Measurements from ENCODE around the gene XYLT1. TPM values are rescaled to one million over a fixed set of nuclear protein-coding genes. Genes with fewer than 3 reads are reported as not detected.

XYLT1 gene
- total RNA-seq, 1 experiment from 2014 or later, result not detected

GRCh38 chr16:17368951-17369350 lies 101.8 kb downstream of the XYLT1 start:
- Histone ChIP-seq H3K4me2 (ENCODE audit: low read length) (no peak overlapping the region), H3K79me2 (ENCODE audit: low read length) (no peaks in the 10 kb centered on the region), H3K27me3 (ENCODE audit: low read length) (no peaks in the 10 kb centered on the region), H2AFZ (ENCODE audit: low read length) (no peak overlapping the region), H3K9me2 (replicated peaks; ENCODE audit: low read length) (no peaks in the 10 kb centered on the region), H3K9ac (ENCODE audit: low read length) (no peak overlapping the region), H3K4me1 (ENCODE audit: insufficient read depth, low read length) (no peaks in the 10 kb centered on the region), H3K27ac (ENCODE audit: low read length) (no peak overlapping the region), H4K20me1 (ENCODE audit: low read length) (no peaks in the 10 kb centered on the region), H3K4me3 (ENCODE audit: low read length) (no peak overlapping the region), H3K36me3 (ENCODE audit: low read depth, low read length) (no peaks in the 10 kb centered on the region), H3K9me3 (ENCODE audit: low read length) (no peaks in the 10 kb centered on the region), H3F3A (ENCODE audit: low read length, unreplicated experiment) (no peaks in the 10 kb centered on the region)
- no TSS peak for BruUV-seq (replicated peaks)
- intact Hi-C loops (cut with micrococcal nuclease), result no loop called here
- ChIA-PET POLR2A (ENCODE audit: unreplicated experiment) (no interaction called here), CTCF (no interaction called here)
- DNase-seq (no peak), ATAC-seq (no peak)
- TF ChIP-seq EZH2 (IDR thresholded peaks at IDR 0.05; ENCODE audit: low read length, unreplicated experiment) (no peak), CTCF (conservative IDR thresholded peaks at IDR 0.05; ENCODE audit: low read depth, low read length) (no peak), EZH2phosphoT487 (IDR thresholded peaks at IDR 0.05; ENCODE audit: borderline replicate concordance, low read length) (no peak)

- no TSS peak for BruUV-seq (replicated peaks)
- Histone ChIP-seq H3K4me1 (ENCODE audit: insufficient read depth, low read length) (no peaks in the 10 kb centered on the region), H3K9me2 (replicated peaks; ENCODE audit: low read length) (no peaks in the 10 kb centered on the region), H2AFZ (ENCODE audit: low read length) (no peak overlapping the region), H3F3A (ENCODE audit: low read length, unreplicated experiment) (no peaks in the 10 kb centered on the region), H3K27me3 (ENCODE audit: low read length) (no peaks in the 10 kb centered on the region), H3K9me3 (ENCODE audit: low read length) (no peaks in the 10 kb centered on the region), H3K4me3 (ENCODE audit: low read length) (no peak overlapping the region), H4K20me1 (ENCODE audit: low read length) (no peaks in the 10 kb centered on the region), H3K79me2 (ENCODE audit: low read length) (no peaks in the 10 kb centered on the region), H3K9ac (ENCODE audit: low read length) (no peak overlapping the region), H3K36me3 (ENCODE audit: low read depth, low read length) (no peaks in the 10 kb centered on the region), H3K27ac (ENCODE audit: low read length) (no peak overlapping the region), H3K4me2 (ENCODE audit: low read length) (no peak overlapping the region)
- ChIA-PET POLR2A (ENCODE audit: unreplicated experiment) (no interaction called here), CTCF (no interaction called here)
- intact Hi-C loops (cut with micrococcal nuclease), result no loop called here
- ATAC-seq (no peak), DNase-seq (no peak)
- TF ChIP-seq CTCF (conservative IDR thresholded peaks at IDR 0.05; ENCODE audit: low read depth, low read length) (no peak), EZH2phosphoT487 (IDR thresholded peaks at IDR 0.05; ENCODE audit: borderline replicate concordance, low read length) (no peak), EZH2 (IDR thresholded peaks at IDR 0.05; ENCODE audit: low read length, unreplicated experiment) (no peak)
Observed at GRCh38 chr16:17368446-17368845, 102.3 kb downstream of the XYLT1 start.

- Histone ChIP-seq H3K36me3 (ENCODE audit: low read depth, low read length) (no peaks in the 10 kb centered on the region), H3K4me2 (ENCODE audit: low read length) (no peak overlapping the region), H4K20me1 (ENCODE audit: low read length) (no peaks in the 10 kb centered on the region), H3K4me1 (ENCODE audit: insufficient read depth, low read length) (no peaks in the 10 kb centered on the region), H3K9ac (ENCODE audit: low read length) (no peak overlapping the region), H3K27ac (ENCODE audit: low read length) (no peak overlapping the region), H2AFZ (ENCODE audit: low read length) (no peak overlapping the region), H3K9me3 (ENCODE audit: low read length) (no peaks in the 10 kb centered on the region), H3K27me3 (ENCODE audit: low read length) (no peaks in the 10 kb centered on the region), H3F3A (ENCODE audit: low read length, unreplicated experiment) (no peaks in the 10 kb centered on the region), H3K9me2 (replicated peaks; ENCODE audit: low read length) (no peaks in the 10 kb centered on the region), H3K4me3 (ENCODE audit: low read length) (no peak overlapping the region), H3K79me2 (ENCODE audit: low read length) (no peaks in the 10 kb centered on the region)
- BruUV-seq (replicated peaks), result no TSS peak
- ATAC-seq (no peak), DNase-seq (no peak)
- POLR2A ChIA-PET (ENCODE audit: unreplicated experiment), result no interaction called here
- no peak for TF ChIP-seq CTCF (conservative IDR thresholded peaks at IDR 0.05; ENCODE audit: low read depth, low read length)
- TF ChIP-seq EZH2phosphoT487 (IDR thresholded peaks at IDR 0.05; ENCODE audit: borderline replicate concordance, low read length), result no peak
- TF ChIP-seq EZH2 (IDR thresholded peaks at IDR 0.05; ENCODE audit: low read length, unreplicated experiment), result no peak
- CTCF ChIA-PET, result no interaction called here
- intact Hi-C loops (cut with micrococcal nuclease), result no loop called here
Observed at GRCh38 chr16:17367923-17368322, 102.8 kb downstream of the XYLT1 start.
